Activated naive CD8-positive, alpha-beta T cell treated with anti-CD3 and anti-CD28 coated beads, Interleukin-2, amount 10 ng/mL, durations not matched to agents 7 days and 5 days (primary cell): Measurements from ENCODE around the gene SHMT1. TPM values are rescaled to one million over a fixed set of nuclear protein-coding genes. Genes with fewer than 3 reads are reported as not detected.

Source experiments
- ATAC-seq: fragments of 150-1000 bp; cut with Tn5 transposase; one replicate; pipeline ENCODE4 v1.10.0; 2021; ENCODE audit warnings: low read depth, moderate library complexity
- POLR2A ChIA-PET: fragments of 350-600 bp; sonication (Branson Sonifier 250); formaldehyde crosslinking; loops from one replicate; lab custom pipeline; 2021; ENCODE audit warnings: antibody characterized with exemption; lab: Charles Lee
- DNase-seq: peaks from one replicate; pipeline ENCODE4 v3.0.0; 2021
- H3K27ac Mint-ChIP-seq: one replicate; pipeline ENCODE4 v1.8.0; 2022; ENCODE audit warnings: mild to moderate bottlenecking, mixed read lengths
- H3K27me3 Mint-ChIP-seq: one replicate; pipeline ENCODE4 v1.8.0; 2022; ENCODE audit warnings: mild to moderate bottlenecking, moderate library complexity, mixed read lengths
- H3K36me3 Mint-ChIP-seq: one replicate; pipeline ENCODE4 v1.8.0; 2021; ENCODE audit warnings: mild to moderate bottlenecking, mixed read lengths
- H3K4me1 Mint-ChIP-seq: one replicate; pipeline ENCODE4 v1.8.0; 2021; ENCODE audit warnings: mixed read lengths
- H3K4me3 Mint-ChIP-seq: one replicate; pipeline ENCODE4 v1.8.0; 2022; ENCODE audit warnings: mild to moderate bottlenecking, moderate library complexity, mixed read lengths
- H3K9me3 Mint-ChIP-seq: one replicate; pipeline ENCODE4 v1.8.0; 2021; ENCODE audit warnings: mixed read lengths
- total RNA-seq, 2 experiments: library from RNA; stranded (reverse); gene quantifications; one replicate each; pipeline ENCODE4 v1.2.3, GENCODE V29; 2021

Gene SHMT1
- total RNA-seq, 2 experiments from 2014 or later = 45.4 to 48.1 TPM

- Mint-ChIP-seq H3K9me3 (no peaks in the 10 kb centered on the region), H3K27me3 (no peaks in the 10 kb centered on the region), H3K4me3 (no peak overlapping the region), H3K36me3 (peaks cover 14% of the 10 kb centered on the region), H3K4me1 (peaks cover 20% of the 10 kb centered on the region), H3K27ac (no peak overlapping the region)
- ATAC-seq = no peak
- no peak for DNase-seq
- POLR2A ChIA-PET = interaction anchor here (1.2 to 1.3 kb wide), 2 partner anchors 13 to 34 kb away, joined by 3 to 4 read pairs; partner anchors contain the start of gene SMCR8
Observed at GRCh38 chr17:18328643-18329204, 34.6 kb downstream of the SHMT1 start.

GRCh38 chr17:18327556-18327955 lies 35.8 kb downstream of the SHMT1 start:
- POLR2A ChIA-PET = interaction anchor here (1.2 kb wide), 1 partner anchor 12 kb away, joined by 4 read pairs; the partner anchor contains the start of gene SMCR8
- ATAC-seq = no peak
- Mint-ChIP-seq H3K27me3 (no peaks in the 10 kb centered on the region), H3K4me1 (peaks cover 14% of the 10 kb centered on the region), H3K27ac (no peak overlapping the region), H3K36me3 (peaks cover 14% of the 10 kb centered on the region), H3K4me3 (no peak overlapping the region), H3K9me3 (no peaks in the 10 kb centered on the region)
- DNase-seq = no peak

GRCh38 chr17:18327093-18327492 lies 36.3 kb downstream of the SHMT1 start:
- Mint-ChIP-seq H3K27ac (peak overlapping the region; percentile 2), H3K36me3 (peaks cover 13% of the 10 kb centered on the region), H3K4me1 (peaks cover 10% of the 10 kb centered on the region), H3K9me3 (no peaks in the 10 kb centered on the region), H3K4me3 (no peak overlapping the region), H3K27me3 (no peaks in the 10 kb centered on the region)
- no peak for DNase-seq
- POLR2A ChIA-PET = no interaction called here
- ATAC-seq = no peak

- H3K27me3 Mint-ChIP-seq = no peaks in the 10 kb centered on the region
- DNase-seq (no peak), ATAC-seq (no peak)
- peaks cover 5% of the 10 kb centered on the region for H3K4me1 Mint-ChIP-seq
- POLR2A ChIA-PET = no interaction called here
- peaks cover 13% of the 10 kb centered on the region for H3K36me3 Mint-ChIP-seq
- peak overlapping the region; percentile 2 for H3K27ac Mint-ChIP-seq
- no peaks in the 10 kb centered on the region for H3K9me3 Mint-ChIP-seq
- no peak overlapping the region for H3K4me3 Mint-ChIP-seq
Observed at GRCh38 chr17:18326572-18326971, 36.8 kb downstream of the SHMT1 start.

GRCh38 chr17:18326039-18326438 lies 37.3 kb downstream of the SHMT1 start:
- Mint-ChIP-seq H3K27me3 (no peaks in the 10 kb centered on the region), H3K4me3 (no peak overlapping the region), H3K9me3 (no peaks in the 10 kb centered on the region), H3K4me1 (peaks cover 6% of the 10 kb centered on the region), H3K36me3 (peaks cover 13% of the 10 kb centered on the region), H3K27ac (no peak overlapping the region)
- ATAC-seq (no peak), DNase-seq (no peak)
- POLR2A ChIA-PET = no interaction called here

- DNase-seq (no peak), ATAC-seq (no peak)
- Mint-ChIP-seq H3K27me3 (no peaks in the 10 kb centered on the region), H3K9me3 (no peaks in the 10 kb centered on the region), H3K4me1 (peaks cover 19% of the 10 kb centered on the region), H3K27ac (no peak overlapping the region), H3K4me3 (no peak overlapping the region), H3K36me3 (peaks cover 15% of the 10 kb centered on the region)
- POLR2A ChIA-PET = no interaction called here
Observed at GRCh38 chr17:18324140-18325050, 39.0 kb downstream of the SHMT1 start.

GRCh38 chr17:18323507-18324139 lies 39.7 kb downstream of the SHMT1 start:
- POLR2A ChIA-PET = no interaction called here

GRCh38 chr17:18323007-18323406 lies 40.3 kb downstream of the SHMT1 start:
- Mint-ChIP-seq H3K9me3 (no peaks in the 10 kb centered on the region), H3K36me3 (peaks cover 15% of the 10 kb centered on the region), H3K4me1 (peaks cover 28% of the 10 kb centered on the region), H3K4me3 (no peak overlapping the region), H3K27me3 (no peaks in the 10 kb centered on the region), H3K27ac (no peak overlapping the region)
- no peak for DNase-seq
- POLR2A ChIA-PET = no interaction called here
- no peak for ATAC-seq

More at GRCh38 chr17:18323507-18324139, 39.7 kb downstream of the SHMT1 start:
- H3K4me3 Mint-ChIP-seq = no peak overlapping the region
- H3K27ac Mint-ChIP-seq = no peak overlapping the region
- ATAC-seq = no peak
- peaks cover 15% of the 10 kb centered on the region for H3K36me3 Mint-ChIP-seq
- H3K4me1 Mint-ChIP-seq = peaks cover 26% of the 10 kb centered on the region
- no peaks in the 10 kb centered on the region for H3K27me3 Mint-ChIP-seq
- DNase-seq = no peak
- H3K9me3 Mint-ChIP-seq = no peaks in the 10 kb centered on the region

- peaks cover 31% of the 10 kb centered on the region for H3K4me1 Mint-ChIP-seq
- peaks cover 16% of the 10 kb centered on the region for H3K36me3 Mint-ChIP-seq
- H3K4me3 Mint-ChIP-seq = no peak overlapping the region
- DNase-seq (no peak), ATAC-seq (no peak)
- no peaks in the 10 kb centered on the region for H3K9me3 Mint-ChIP-seq
- POLR2A ChIA-PET = no interaction called here
- H3K27ac Mint-ChIP-seq = no peak overlapping the region
- no peaks in the 10 kb centered on the region for H3K27me3 Mint-ChIP-seq
Observed at GRCh38 chr17:18322522-18322921, 40.8 kb downstream of the SHMT1 start.

- Mint-ChIP-seq H3K4me1 (peaks cover 43% of the 10 kb centered on the region), H3K27me3 (no peaks in the 10 kb centered on the region), H3K9me3 (no peaks in the 10 kb centered on the region), H3K4me3 (no peak overlapping the region), H3K36me3 (peaks cover 20% of the 10 kb centered on the region), H3K27ac (no peak overlapping the region)
- ATAC-seq (no peak), DNase-seq (no peak)
- POLR2A ChIA-PET = no interaction called here
Observed at GRCh38 chr17:18321309-18321708, 42.0 kb downstream of the SHMT1 start.

GRCh38 chr17:18320301-18320700 lies 43.0 kb downstream of the SHMT1 start:
- H3K27ac Mint-ChIP-seq = no peak overlapping the region
- H3K27me3 Mint-ChIP-seq = no peaks in the 10 kb centered on the region
- POLR2A ChIA-PET = no interaction called here
- ATAC-seq = no peak
- DNase-seq = no peak
- H3K4me1 Mint-ChIP-seq = peaks cover 49% of the 10 kb centered on the region
- no peak overlapping the region for H3K4me3 Mint-ChIP-seq
- H3K9me3 Mint-ChIP-seq = no peaks in the 10 kb centered on the region
- peaks cover 20% of the 10 kb centered on the region for H3K36me3 Mint-ChIP-seq

GRCh38 chr17:18319604-18320256 lies 43.6 kb downstream of the SHMT1 start:
- ATAC-seq = no peak
- no peaks in the 10 kb centered on the region for H3K27me3 Mint-ChIP-seq
- POLR2A ChIA-PET = no interaction called here
- H3K27ac Mint-ChIP-seq = no peak overlapping the region
- DNase-seq = no peak
- H3K4me3 Mint-ChIP-seq = peak overlapping the region; percentile 15
- peaks cover 46% of the 10 kb centered on the region for H3K4me1 Mint-ChIP-seq
- no peaks in the 10 kb centered on the region for H3K9me3 Mint-ChIP-seq
- peaks cover 15% of the 10 kb centered on the region for H3K36me3 Mint-ChIP-seq

GRCh38 chr17:18318771-18319450 lies 44.4 kb downstream of the SHMT1 start:
- no peaks in the 10 kb centered on the region for H3K27me3 Mint-ChIP-seq
- H3K9me3 Mint-ChIP-seq = no peaks in the 10 kb centered on the region
- H3K4me1 Mint-ChIP-seq = peaks cover 49% of the 10 kb centered on the region
- no peak for DNase-seq
- ATAC-seq = no peak
- POLR2A ChIA-PET = no interaction called here
- no peak overlapping the region for H3K27ac Mint-ChIP-seq
- peaks cover 14% of the 10 kb centered on the region for H3K36me3 Mint-ChIP-seq
- H3K4me3 Mint-ChIP-seq = peak overlapping the region; percentile 20
